Subcutaneous abdominal adipose tissue (tissue), 5 donors: ENCODE measurements around the gene SNAI1.

Experiments used
- H3K27ac ChIP-seq: one replicate; pipeline ENCODE4 v1.7.0; 2013; ENCODE audit warnings: low read depth, mild to moderate bottlenecking, inconsistent platforms, low read length, moderate library complexity
- H3K27me3 ChIP-seq, 5 donors: one replicate each; pipeline ENCODE4 v1.7.0; 2013; ENCODE audit warnings: low read length in 5 of 5, inconsistent platforms in 1 of 5; ENCODE audit not compliant: control insufficient read depth in 5 of 5, insufficient read depth in 4 of 5
- H3K36me3 ChIP-seq, 5 donors: one replicate each; pipeline ENCODE4 v1.7.0; 2013; ENCODE audit warnings: low read length in 5 of 5; ENCODE audit not compliant: control insufficient read depth in 5 of 5, insufficient read depth in 5 of 5
- H3K4me1 ChIP-seq, 5 donors: one replicate each; pipeline ENCODE4 v1.7.0; 2013; ENCODE audit warnings: low read length in 5 of 5, mild to moderate bottlenecking in 3 of 5, moderate library complexity in 1 of 5; ENCODE audit not compliant: control insufficient read depth in 5 of 5, insufficient read depth in 5 of 5
- H3K4me3 ChIP-seq, 5 donors: one replicate each; pipeline ENCODE4 v1.7.0; 2013; ENCODE audit warnings: low read length in 5 of 5, low read depth in 1 of 5
- H3K9ac ChIP-seq, 5 donors: one replicate each; pipeline ENCODE4 v1.7.0; 2013; ENCODE audit warnings: low read length in 5 of 5, mild to moderate bottlenecking in 4 of 5, moderate library complexity in 3 of 5
- H3K9me3 ChIP-seq, 5 donors: one replicate each; pipeline ENCODE4 v1.7.0; 2013; ENCODE audit warnings: low read length in 5 of 5; ENCODE audit not compliant: control insufficient read depth in 5 of 5
- donor health status: healthy.
- donor health status: healthy.
- donor health status: healthy.
- donor health status: healthy.
- donor health status: healthy.

The SNAI1 gene

DNA sequence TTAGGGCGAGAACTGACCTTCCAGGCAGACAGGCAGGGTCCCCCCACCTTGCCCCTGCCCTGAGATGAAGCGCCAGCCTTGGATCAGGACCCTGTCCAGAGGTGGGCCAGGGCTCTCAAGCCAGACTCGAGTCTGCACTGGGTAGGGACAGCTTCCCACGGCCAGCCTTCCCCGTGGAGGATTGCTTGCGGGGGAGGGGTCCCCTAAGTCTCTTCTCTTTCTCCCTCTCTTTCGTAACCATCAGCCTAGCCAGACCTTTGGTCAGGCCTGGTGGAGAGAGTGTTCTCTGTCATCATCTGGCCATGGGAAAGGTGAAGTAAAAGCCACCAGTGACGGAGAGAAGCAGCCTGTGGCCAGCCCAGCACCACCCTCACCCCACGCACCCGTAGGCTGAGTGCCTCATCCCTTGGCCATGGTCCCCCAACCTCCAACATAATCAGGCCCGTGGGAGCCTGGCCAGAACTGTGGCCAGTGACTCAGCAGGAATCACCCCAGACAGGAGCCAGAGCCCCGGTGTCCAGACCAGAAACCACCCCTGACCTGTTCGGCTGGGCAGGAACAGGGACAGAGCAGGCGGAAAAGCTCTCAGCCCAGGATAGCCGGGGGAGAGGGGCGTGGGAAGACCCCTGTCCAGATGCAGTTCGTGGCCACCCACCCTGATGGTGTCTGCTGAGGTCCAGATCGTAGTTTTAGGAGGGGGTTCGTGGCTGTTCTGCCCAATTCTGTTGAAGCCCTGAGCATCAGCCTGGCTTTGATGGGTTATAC lies 47.1 kb downstream of the SNAI1 start:
- H3K9me3 ChIP-seq, result no peaks in the 10 kb centered on the region
- H3K9ac ChIP-seq, result peak overlapping the region in 3 of 5 donors; percentile 11 to 41 (median 16)
- no peak overlapping the region for H3K4me3 ChIP-seq
- peaks cover 4 to 53% (median 37%) of the 10 kb centered on the region in 5 donors for H3K4me1 ChIP-seq
- H3K27me3 ChIP-seq, result no peaks in the 10 kb centered on the region
- no peaks in the 10 kb centered on the region for H3K36me3 ChIP-seq
- H3K27ac ChIP-seq, result no peak overlapping the region

DNA sequence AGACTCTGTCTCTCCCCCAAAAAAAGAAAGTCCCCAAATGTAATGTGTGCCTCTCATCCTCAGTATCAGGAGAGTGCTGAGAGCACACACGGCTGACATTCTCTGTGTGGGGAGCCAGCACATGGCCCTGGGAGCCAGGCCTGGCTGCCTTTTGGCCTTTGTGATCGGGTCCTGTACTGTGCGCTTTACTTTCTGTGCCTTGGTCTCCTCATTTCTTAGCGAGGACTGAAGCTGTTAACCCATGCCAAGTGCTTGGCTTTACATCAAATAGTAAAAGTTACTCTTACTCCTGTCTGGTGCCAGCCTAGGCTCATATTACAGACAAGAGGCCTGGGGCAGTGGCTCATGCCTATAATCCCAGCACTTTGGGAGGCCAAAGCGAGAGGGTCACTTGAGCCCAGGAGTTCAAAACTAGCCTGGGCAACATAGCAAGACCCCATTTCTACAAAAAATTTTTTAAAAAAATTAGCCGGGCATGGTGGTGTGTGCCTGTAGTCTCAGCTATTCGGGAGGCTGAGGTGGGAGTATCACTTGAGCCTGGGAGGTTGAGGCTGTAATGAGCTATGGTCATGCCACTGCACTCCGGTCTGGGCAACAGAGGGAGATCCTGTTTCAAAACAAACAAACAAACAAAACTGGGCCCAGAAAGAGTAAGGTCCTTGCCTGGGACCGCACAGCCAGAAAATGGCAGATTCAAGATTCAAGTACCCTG lies 50.3 kb downstream of the SNAI1 start:
- no peak overlapping the region for H3K27ac ChIP-seq
- no peaks in the 10 kb centered on the region for H3K36me3 ChIP-seq
- peak overlapping the region in 1 of 5 donors; percentile 6 for H3K9ac ChIP-seq
- H3K9me3 ChIP-seq, result no peaks in the 10 kb centered on the region
- no peak overlapping the region for H3K4me3 ChIP-seq
- H3K4me1 ChIP-seq, result peaks cover 4 to 41% (median 26%) of the 10 kb centered on the region in 5 donors
- no peaks in the 10 kb centered on the region for H3K27me3 ChIP-seq

DNA sequence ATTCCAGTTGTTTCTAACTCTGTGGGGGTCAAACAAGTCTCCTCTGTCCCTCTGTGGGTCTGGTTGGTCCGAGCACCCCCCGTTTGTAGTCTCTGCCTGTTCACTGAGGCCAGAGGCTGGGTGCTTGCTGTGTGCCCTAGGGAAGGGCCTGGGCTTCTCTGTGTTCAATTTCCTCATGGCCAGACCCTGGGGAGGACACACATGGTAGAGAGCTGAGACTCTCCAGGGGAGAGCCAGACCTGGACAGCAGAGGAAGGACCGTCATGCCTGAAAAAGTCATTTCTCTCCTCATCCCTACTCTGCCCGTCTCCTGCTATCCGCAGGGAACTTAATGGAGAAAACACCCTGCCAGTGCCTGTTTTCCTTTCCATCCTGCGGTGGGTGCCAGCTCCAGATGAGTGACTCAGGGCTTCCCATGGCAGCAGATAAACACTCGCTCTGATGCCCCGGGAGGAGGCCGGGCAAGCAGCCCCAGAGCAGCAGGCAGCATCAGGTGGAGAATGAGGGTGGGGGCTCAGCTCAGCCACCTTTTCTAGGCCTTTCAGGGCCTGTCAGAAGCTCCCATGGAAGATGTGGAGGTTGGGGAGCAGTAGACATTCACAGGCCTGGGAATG lies 51.9 kb downstream of the SNAI1 start:
- H3K9ac ChIP-seq, result no peak overlapping the region
- H3K4me3 ChIP-seq, result no peak overlapping the region
- H3K36me3 ChIP-seq, result no peaks in the 10 kb centered on the region
- peaks cover 3 to 30% (median 17%) of the 10 kb centered on the region in 5 donors for H3K4me1 ChIP-seq
- no peaks in the 10 kb centered on the region for H3K27me3 ChIP-seq
- no peaks in the 10 kb centered on the region for H3K9me3 ChIP-seq
- no peak overlapping the region for H3K27ac ChIP-seq

DNA sequence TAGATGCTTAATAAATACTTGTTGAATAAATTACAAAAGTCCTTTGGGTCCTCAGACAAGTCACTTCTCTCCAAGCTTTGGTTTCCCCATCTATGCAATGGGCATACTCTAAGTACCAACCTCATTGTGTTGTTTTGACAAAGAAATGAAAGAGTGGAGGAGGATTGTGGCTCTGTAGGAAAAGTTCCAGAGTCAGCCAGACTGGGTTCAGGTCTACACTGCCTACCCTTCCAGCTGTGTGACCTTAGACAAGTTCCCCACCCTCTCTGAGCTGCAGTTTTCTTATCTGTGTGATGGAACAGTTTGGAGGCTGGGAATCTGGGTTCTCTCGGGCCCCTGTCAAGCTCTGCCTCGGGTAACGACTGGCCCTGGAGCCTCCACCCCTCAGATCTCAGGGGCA lies 53.9 kb downstream of the SNAI1 start:
- Histone ChIP-seq H3K27me3 (no peaks in the 10 kb centered on the region), H3K9me3 (no peaks in the 10 kb centered on the region), H3K9ac (no peak overlapping the region), H3K4me3 (no peak overlapping the region), H3K27ac (no peak overlapping the region), H3K4me1 (peaks cover 0 to 14% (median 6%) of the 10 kb centered on the region in 5 donors), H3K36me3 (no peaks in the 10 kb centered on the region)

DNA sequence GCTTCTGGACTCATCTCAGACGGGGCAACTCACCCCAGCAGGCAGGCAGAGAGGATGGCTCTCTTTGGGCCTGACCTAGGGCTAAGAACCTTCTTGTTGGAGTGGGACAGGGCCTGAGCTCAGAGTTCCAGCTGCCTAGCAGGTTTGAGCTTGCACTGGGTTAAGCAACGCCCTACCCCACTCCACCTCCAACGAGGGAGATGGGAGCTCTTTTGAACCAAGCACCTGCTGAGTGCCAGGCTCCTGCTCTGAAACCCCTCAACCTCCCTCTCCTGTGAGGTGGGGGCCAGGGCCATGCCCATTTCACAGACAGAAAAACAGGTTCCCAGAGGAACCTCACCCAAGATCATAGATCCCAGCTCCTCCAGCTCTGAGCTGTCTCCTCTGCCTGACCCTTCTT lies 54.3 kb downstream of the SNAI1 start:
- H3K36me3 ChIP-seq, result no peaks in the 10 kb centered on the region
- H3K27me3 ChIP-seq, result no peaks in the 10 kb centered on the region
- H3K9me3 ChIP-seq, result no peaks in the 10 kb centered on the region
- no peak overlapping the region for H3K27ac ChIP-seq
- H3K4me1 ChIP-seq, result peaks cover 0 to 14% (median 6%) of the 10 kb centered on the region in 5 donors
- H3K4me3 ChIP-seq, result no peak overlapping the region
- no peak overlapping the region for H3K9ac ChIP-seq

DNA sequence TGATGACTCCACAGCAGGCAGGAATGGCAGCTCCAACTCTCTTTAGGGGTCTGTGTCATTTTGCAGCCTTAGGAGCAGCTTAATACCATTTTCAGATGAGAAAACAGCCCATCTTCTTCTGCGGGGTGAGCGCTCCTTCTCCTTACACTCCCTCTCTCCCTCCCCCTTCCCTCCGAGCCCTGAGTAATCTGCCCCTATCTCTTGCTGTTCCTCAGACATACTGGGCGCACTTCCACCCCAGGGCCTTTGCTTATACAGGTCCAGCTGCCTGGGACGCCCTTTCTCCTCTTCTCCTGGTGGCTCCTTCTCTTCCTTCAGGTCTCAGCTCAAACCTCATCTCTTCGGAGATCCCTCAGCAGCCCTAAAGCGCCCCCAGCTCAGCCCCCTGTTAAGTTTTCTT lies 54.8 kb downstream of the SNAI1 start:
- Histone ChIP-seq H3K36me3 (no peaks in the 10 kb centered on the region), H3K4me3 (no peak overlapping the region), H3K9me3 (no peaks in the 10 kb centered on the region), H3K4me1 (peaks cover 0 to 14% (median 6%) of the 10 kb centered on the region in 5 donors), H3K9ac (no peak overlapping the region), H3K27me3 (no peaks in the 10 kb centered on the region), H3K27ac (no peak overlapping the region)

DNA sequence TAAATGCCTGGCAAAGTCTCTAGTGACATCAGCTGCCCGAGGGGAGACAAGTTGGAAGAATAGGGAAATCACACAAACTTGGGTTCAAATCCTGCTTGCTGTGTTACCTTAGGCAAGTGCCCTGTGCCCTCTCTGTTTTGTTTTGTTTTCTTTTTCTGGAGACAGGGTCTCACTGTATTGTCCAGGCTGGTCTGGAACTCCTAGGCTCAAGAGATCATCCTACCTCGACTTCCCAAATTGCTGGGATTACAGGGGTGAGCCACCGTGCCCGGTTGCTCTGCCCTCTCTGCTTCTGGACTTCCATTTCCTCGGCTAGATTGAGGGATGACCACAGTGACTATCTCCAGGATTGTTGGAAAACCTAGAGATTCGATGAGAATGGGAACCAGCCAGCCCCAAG lies 55.4 kb downstream of the SNAI1 start:
- Histone ChIP-seq H3K27me3 (no peaks in the 10 kb centered on the region), H3K36me3 (no peaks in the 10 kb centered on the region), H3K9ac (no peak overlapping the region), H3K27ac (no peak overlapping the region), H3K9me3 (no peaks in the 10 kb centered on the region), H3K4me3 (no peak overlapping the region), H3K4me1 (peaks cover 0 to 14% (median 6%) of the 10 kb centered on the region in 5 donors)
